Sigmoid colon (tissue), 3 donors: ENCODE results near the gene WDR75.

Experiments
- POLR2A ChIP-seq, 2 donors: fragments of 450-650 bp; IDR thresholded peaks; one replicate each; pipeline ENCODE4 v1.6.1; 2016; ENCODE audit warnings: antibody characterized with exemption in 2 of 2, mild to moderate bottlenecking in 2 of 2, moderate library complexity in 2 of 2
- TF ChIP-seq, protein P1 (sequence below), 4 experiments: fragments of 450-650 bp in 3 of 4; fragments of 200-600 bp in 1 of 4; IDR thresholded peaks; one replicate each; pipeline ENCODE4 v1.5.1; 2016 to 2019; ENCODE audit warnings: antibody characterized with exemption in 4 of 4, mild to moderate bottlenecking in 3 of 4, moderate library complexity in 2 of 4

GRCh38 chr2:189454009-189454408, 12.7 kb downstream of the WDR75 start:
- TF ChIP-seq, protein P1, sequence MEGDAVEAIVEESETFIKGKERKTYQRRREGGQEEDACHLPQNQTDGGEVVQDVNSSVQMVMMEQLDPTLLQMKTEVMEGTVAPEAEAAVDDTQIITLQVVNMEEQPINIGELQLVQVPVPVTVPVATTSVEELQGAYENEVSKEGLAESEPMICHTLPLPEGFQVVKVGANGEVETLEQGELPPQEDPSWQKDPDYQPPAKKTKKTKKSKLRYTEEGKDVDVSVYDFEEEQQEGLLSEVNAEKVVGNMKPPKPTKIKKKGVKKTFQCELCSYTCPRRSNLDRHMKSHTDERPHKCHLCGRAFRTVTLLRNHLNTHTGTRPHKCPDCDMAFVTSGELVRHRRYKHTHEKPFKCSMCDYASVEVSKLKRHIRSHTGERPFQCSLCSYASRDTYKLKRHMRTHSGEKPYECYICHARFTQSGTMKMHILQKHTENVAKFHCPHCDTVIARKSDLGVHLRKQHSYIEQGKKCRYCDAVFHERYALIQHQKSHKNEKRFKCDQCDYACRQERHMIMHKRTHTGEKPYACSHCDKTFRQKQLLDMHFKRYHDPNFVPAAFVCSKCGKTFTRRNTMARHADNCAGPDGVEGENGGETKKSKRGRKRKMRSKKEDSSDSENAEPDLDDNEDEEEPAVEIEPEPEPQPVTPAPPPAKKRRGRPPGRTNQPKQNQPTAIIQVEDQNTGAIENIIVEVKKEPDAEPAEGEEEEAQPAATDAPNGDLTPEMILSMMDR (IDR thresholded peaks at IDR 0.05), result no peak
- no peak for TF ChIP-seq POLR2A (IDR thresholded peaks at IDR 0.05)
